Lung (tissue), 12 donors: ENCODE results near the gene ELF5. TPM values are rescaled to one million over a fixed set of nuclear protein-coding genes. Genes with fewer than 3 reads are reported as not detected.

Source experiments
- ATAC-seq: fragments of 200-7000 bp; cut with Tn5 transposase; one replicate; pipeline ENCODE4 v1.9.1; 2020; ENCODE audit warnings: moderate number of reproducible peaks; ENCODE audit not compliant: insufficient read depth, low FRiP score
- DNase-seq, 3 donors: peaks; one replicate each; pipeline ENCODE4 v3.0.0-alpha.2; 2013 to 2017
- H3K27ac ChIP-seq, 2 donors: one replicate each; pipeline ENCODE4 v1.5.1; 2013; ENCODE audit warnings: mild to moderate bottlenecking in 2 of 2, moderate library complexity in 2 of 2, control low read depth in 1 of 2, inconsistent platforms in 1 of 2, low read depth in 1 of 2, low read length in 1 of 2
- H3K27me3 ChIP-seq, 3 donors: one replicate each; pipeline ENCODE4 v1.5.1; 2013; ENCODE audit warnings: low read length in 2 of 3; ENCODE audit not compliant: control insufficient read depth in 3 of 3, insufficient read depth in 3 of 3
- H3K36me3 ChIP-seq, 4 donors: one replicate each; pipeline ENCODE4 v1.5.1; 2013; ENCODE audit warnings: low read length in 4 of 4, mild to moderate bottlenecking in 1 of 4, moderate library complexity in 1 of 4; ENCODE audit not compliant: control insufficient read depth in 4 of 4, insufficient read depth in 4 of 4
- H3K4me1 ChIP-seq, 5 donors: one replicate each; pipeline ENCODE4 v1.5.1; 2013; ENCODE audit warnings: low read length in 5 of 5, mild to moderate bottlenecking in 2 of 5, moderate library complexity in 1 of 5; ENCODE audit not compliant: control insufficient read depth in 5 of 5, insufficient read depth in 5 of 5
- H3K4me3 ChIP-seq: one replicate; pipeline ENCODE4 v1.5.1; 2013; ENCODE audit warnings: mild to moderate bottlenecking, control low read depth, moderate library complexity
- H3K9ac ChIP-seq, 2 donors: one replicate each; pipeline ENCODE4 v1.5.1; 2013; ENCODE audit warnings: low read length in 2 of 2, control low read depth in 1 of 2; ENCODE audit not compliant: insufficient read depth in 1 of 2
- H3K9me3 ChIP-seq, 4 donors: one replicate each; pipeline ENCODE4 v1.5.1; 2013; ENCODE audit warnings: low read length in 3 of 4, mild to moderate bottlenecking in 1 of 4, moderate library complexity in 1 of 4; ENCODE audit not compliant: control insufficient read depth in 4 of 4, insufficient read depth in 3 of 4
- CTCF ChIP-seq: IDR thresholded peaks from 2 replicates; pipeline ENCODE4 v1.5.1; 2012; ENCODE audit warnings: mild to moderate bottlenecking; ENCODE audit errors: control extremely low read depth, extremely low read depth
- WGBS, 2 donors: extraction: QIAGEN DNeasy Blood & Tissue Kit; methylation state at CpG; one replicate each; pipeline ENCODE4 v1.1.7; 2013; 5-methylcytosine and 5-hydroxymethylcytosine counted together
- polyA plus RNA-seq, 2 donors: library from polyadenylated mRNA; stranded (reverse); fragments of 200-250 nt; gene quantifications; one replicate each; pipeline ENCODE4 v1.2.1, GENCODE V29; 2013
- total RNA-seq, 2 donors: library from RNA; depleted of rRNA in 1 of 2; stranded (reverse); fragments of >200 nt in 1 of 2; gene quantifications; one replicate each; pipeline ENCODE4 v1.2.1, GENCODE V29; 2014 to 2021
- donor health status: control.
- donor health status: control.
- donor health status: Bipolar disorder and iron deficiency.
- donor health status: healthy.
- donor health status: DM: yes; HTN: yes; CAD: no.

Gene ELF5
- total and polyA plus RNA-seq, 4 donors: 1.4 to 24.6 (median 7.2) TPM

DNA sequence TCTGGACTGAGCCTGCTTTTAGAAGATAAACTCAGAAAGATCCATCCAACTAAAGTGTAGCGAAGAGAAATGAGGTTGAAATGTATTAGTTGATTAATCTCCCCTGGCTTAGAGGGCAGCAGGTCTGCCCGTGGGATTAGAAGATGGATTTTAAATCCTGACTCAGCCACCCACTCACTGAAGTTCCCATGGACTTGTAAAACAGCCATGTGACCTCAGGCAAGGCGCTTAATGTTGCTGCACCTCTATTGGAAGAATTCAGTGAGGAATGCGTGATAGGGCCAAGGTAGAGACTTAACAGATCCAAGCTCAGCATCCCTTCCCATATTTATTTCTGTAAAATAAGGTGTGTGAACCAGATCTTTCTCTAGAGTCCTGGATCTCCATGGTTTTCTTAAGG, 45.1 kb upstream of the ELF5 start:
- 81 to 88% methylated on average over 4 of the region's 4 CpGs for WGBS, 2 donors
- H3K36me3 ChIP-seq: no peaks in the 10 kb centered on the region
- H3K27ac ChIP-seq: no peak overlapping the region
- no peak for TF ChIP-seq CTCF
- ATAC-seq (no peak), DNase-seq (no peak)
- no peaks in the 10 kb centered on the region for H3K9me3 ChIP-seq
- H3K27me3 ChIP-seq: no peaks in the 10 kb centered on the region
- H3K4me1 ChIP-seq: no peaks in the 10 kb centered on the region
- H3K4me3 ChIP-seq: no peak overlapping the region
- no peak overlapping the region for H3K9ac ChIP-seq

DNA sequence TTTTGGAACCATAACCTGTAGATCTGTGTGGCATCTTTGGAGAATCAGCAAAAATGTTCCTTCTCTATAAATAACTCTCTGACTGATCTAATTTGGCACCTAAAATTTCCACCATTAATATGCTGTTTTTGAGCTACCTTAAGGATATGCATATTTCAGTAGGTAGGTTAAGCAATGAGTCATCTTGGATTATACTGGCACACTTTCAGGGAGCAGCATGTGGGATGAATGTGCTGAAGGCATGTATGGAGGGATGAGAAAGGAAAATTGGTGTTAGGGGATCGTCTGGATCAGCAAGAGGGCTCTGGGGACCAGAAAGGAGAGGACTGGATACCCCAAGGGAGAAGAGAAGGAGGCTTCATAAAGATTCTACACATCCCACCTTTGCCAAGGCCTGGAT, 44.6 kb upstream of the ELF5 start:
- Histone ChIP-seq H3K9ac (no peak overlapping the region), H3K4me1 (no peaks in the 10 kb centered on the region), H3K36me3 (no peaks in the 10 kb centered on the region), H3K4me3 (no peak overlapping the region), H3K27ac (no peak overlapping the region), H3K9me3 (no peaks in the 10 kb centered on the region), H3K27me3 (no peaks in the 10 kb centered on the region)
- TF ChIP-seq CTCF: no peak
- DNase-seq (no peak), ATAC-seq (no peak)
- WGBS, 2 donors: 45 to 67% methylated on average over 1 of the region's 1 CpG

DNA sequence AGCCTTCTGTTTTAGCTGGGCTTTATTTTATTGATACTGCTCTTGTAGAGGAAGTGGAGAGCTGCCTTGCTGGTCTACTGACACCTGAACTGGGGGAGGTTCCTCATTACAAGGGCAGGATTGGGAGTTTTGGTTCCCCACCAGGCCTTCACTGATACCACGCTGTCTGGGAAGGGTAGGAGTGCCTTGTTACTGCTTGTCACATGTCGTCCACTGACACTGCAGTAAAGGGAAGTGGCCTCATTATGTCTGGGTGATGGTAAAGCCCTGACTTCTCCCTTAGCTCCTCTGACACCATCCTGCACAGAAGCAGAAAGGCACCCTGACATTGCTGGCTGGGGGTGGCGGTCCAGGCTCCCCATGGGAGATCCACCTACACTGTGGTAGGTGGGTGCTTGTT, 38.7 kb upstream of the ELF5 start:
- WGBS, 2 donors: 45 to 47% methylated on average over 3 of the region's 3 CpGs
- Histone ChIP-seq H3K4me1 (no peaks in the 10 kb centered on the region), H3K27me3 (no peaks in the 10 kb centered on the region), H3K9me3 (peaks cover 0 to 2% (median 0%) of the 10 kb centered on the region in 4 donors), H3K27ac (no peak overlapping the region), H3K4me3 (no peak overlapping the region), H3K9ac (no peak overlapping the region), H3K36me3 (no peaks in the 10 kb centered on the region)
- no peak for TF ChIP-seq CTCF
- ATAC-seq (no peak), DNase-seq (no peak)

- ATAC-seq: no peak
- Histone ChIP-seq H3K27ac (no peak overlapping the region), H3K27me3 (no peaks in the 10 kb centered on the region), H3K9ac (no peak overlapping the region), H3K4me3 (no peak overlapping the region), H3K9me3 (peaks cover 0 to 2% (median 0%) of the 10 kb centered on the region in 4 donors), H3K4me1 (no peaks in the 10 kb centered on the region), H3K36me3 (no peaks in the 10 kb centered on the region)
- DNase-seq: no peak
- TF ChIP-seq CTCF: no peak
- WGBS, 2 donors: 65 to 74% methylated on average over 5 of the region's 5 CpGs
These were observed 35.7 kb upstream of the ELF5 start for GRCh38 chr11:34549271-34549670.
